ENCODE data around the gene CPLX4. TPM values are rescaled to one million over a fixed set of nuclear protein-coding genes. Genes with fewer than 3 reads are reported as not detected.

CPLX4 gene
- total RNA-seq, 1 donor from 2014 or later: not detected

GRCh38 chr18:59276047-59276446 is 42.4 kb downstream of the CPLX4 start:
- H3K36me3 Mint-ChIP-seq (ENCODE audit: unreplicated experiment): no peaks in the 10 kb centered on the region
- peaks cover 84% of the 10 kb centered on the region for H3K27me3 Mint-ChIP-seq (ENCODE audit: unreplicated experiment)
- peaks cover 8% of the 10 kb centered on the region for H3K4me1 Mint-ChIP-seq (ENCODE audit: unreplicated experiment)
- no peak overlapping the region for H3K4me3 Mint-ChIP-seq (ENCODE audit: unreplicated experiment)
- no peaks in the 10 kb centered on the region for H3K9me3 Mint-ChIP-seq (ENCODE audit: unreplicated experiment)
- DNase-seq (ENCODE audit: extremely low spot score, unreplicated experiment): no peak
- no peak overlapping the region for H3K27ac Mint-ChIP-seq (ENCODE audit: unreplicated experiment)
- no peak for TF ChIP-seq CTCF (IDR thresholded peaks at IDR 0.05)

GRCh38 chr18:59275406-59275949 is 43.0 kb downstream of the CPLX4 start:
- Mint-ChIP-seq H3K27ac (ENCODE audit: unreplicated experiment) (no peak overlapping the region), H3K27me3 (ENCODE audit: unreplicated experiment) (peaks cover 84% of the 10 kb centered on the region), H3K9me3 (ENCODE audit: unreplicated experiment) (no peaks in the 10 kb centered on the region), H3K4me1 (ENCODE audit: unreplicated experiment) (peaks cover 8% of the 10 kb centered on the region), H3K36me3 (ENCODE audit: unreplicated experiment) (no peaks in the 10 kb centered on the region), H3K4me3 (ENCODE audit: unreplicated experiment) (no peak overlapping the region)
- TF ChIP-seq CTCF (IDR thresholded peaks at IDR 0.05): no peak
- no peak for DNase-seq (ENCODE audit: extremely low spot score, unreplicated experiment)

- no peak for DNase-seq (ENCODE audit: extremely low spot score, unreplicated experiment)
- no peaks in the 10 kb centered on the region for H3K36me3 Mint-ChIP-seq (ENCODE audit: unreplicated experiment)
- no peak overlapping the region for H3K27ac Mint-ChIP-seq (ENCODE audit: unreplicated experiment)
- no peaks in the 10 kb centered on the region for H3K9me3 Mint-ChIP-seq (ENCODE audit: unreplicated experiment)
- H3K4me1 Mint-ChIP-seq (ENCODE audit: unreplicated experiment): peaks cover 11% of the 10 kb centered on the region
- TF ChIP-seq CTCF (IDR thresholded peaks at IDR 0.05): no peak
- H3K4me3 Mint-ChIP-seq (ENCODE audit: unreplicated experiment): no peak overlapping the region
- H3K27me3 Mint-ChIP-seq (ENCODE audit: unreplicated experiment): peaks cover 84% of the 10 kb centered on the region
Measured at GRCh38 chr18:59274533-59274928, 43.9 kb downstream of the CPLX4 start.

- no peak for TF ChIP-seq CTCF (IDR thresholded peaks at IDR 0.05)
- Mint-ChIP-seq H3K36me3 (ENCODE audit: unreplicated experiment) (no peaks in the 10 kb centered on the region), H3K4me3 (ENCODE audit: unreplicated experiment) (peak overlapping the region; percentile 47), H3K27me3 (ENCODE audit: unreplicated experiment) (peaks cover 83% of the 10 kb centered on the region), H3K27ac (ENCODE audit: unreplicated experiment) (no peak overlapping the region), H3K4me1 (ENCODE audit: unreplicated experiment) (peaks cover 14% of the 10 kb centered on the region), H3K9me3 (ENCODE audit: unreplicated experiment) (no peaks in the 10 kb centered on the region)
- no peak for DNase-seq (ENCODE audit: extremely low spot score, unreplicated experiment)
Measured at GRCh38 chr18:59273759-59274532, 44.5 kb downstream of the CPLX4 start.

- TF ChIP-seq CTCF (IDR thresholded peaks at IDR 0.05): peak; percentile 30
- Mint-ChIP-seq H3K36me3 (ENCODE audit: unreplicated experiment) (no peaks in the 10 kb centered on the region), H3K27ac (ENCODE audit: unreplicated experiment) (no peak within 1 kb of the TSS), H3K4me3 (ENCODE audit: unreplicated experiment) (peak within 1 kb of the TSS; percentile 47), H3K27me3 (ENCODE audit: unreplicated experiment) (peaks cover 84% of the 10 kb centered on the region), H3K4me1 (ENCODE audit: unreplicated experiment) (peaks cover 22% of the 10 kb centered on the region), H3K9me3 (ENCODE audit: unreplicated experiment) (no peaks in the 10 kb centered on the region)
- no peak for DNase-seq (ENCODE audit: extremely low spot score, unreplicated experiment)
Measured at GRCh38 chr18:59272891-59273758, 45.3 kb downstream of the CPLX4 start, which contains the start of gene RAX. Gene RAX, minus strand, starts transcription at chr18:59273454. Its CDS starts 248 bp downstream, at chr18:59273206.
